Loucy (cell line): Measurements from ENCODE around the gene PCDHGA4.

Source experiments
- H2AFZ ChIP-seq: fragments of 200-600 bp; sonication (generic); 2 replicates; pipeline ENCODE4 v1.6.0; 2016; ENCODE audit warnings: antibody characterized with exemption, mild to moderate bottlenecking, low read length, moderate library complexity
- H3F3A ChIP-seq: fragments of 200-600 bp; 2 replicates; pipeline ENCODE4 v1.6.0; 2016; ENCODE audit warnings: antibody characterized with exemption, low read depth, mild to moderate bottlenecking
- H3K27me3 ChIP-seq: fragments of 200-600 bp; sonication (generic); 2 replicates; pipeline ENCODE4 v1.6.1; 2014; ENCODE audit warnings: low read length, mild to moderate bottlenecking; ENCODE audit not compliant: insufficient read depth, poor library complexity, severe bottlenecking
- H3K36me3 ChIP-seq: fragments of 200-600 bp; sonication (generic); 2 replicates; pipeline ENCODE4 v1.6.1; 2016; ENCODE audit warnings: low read length; ENCODE audit not compliant: insufficient read depth
- H3K4me1 ChIP-seq: fragments of 200-600 bp; sonication (generic); 2 replicates; pipeline ENCODE4 v1.5.1; 2014; ENCODE audit warnings: low read length, mild to moderate bottlenecking; ENCODE audit not compliant: insufficient read depth, poor library complexity, severe bottlenecking
- H3K4me2 ChIP-seq: fragments of 200-600 bp; sonication (generic); 2 replicates; pipeline ENCODE4 v1.6.0; 2014; ENCODE audit warnings: antibody characterized with exemption, low read length, low read depth, mild to moderate bottlenecking; ENCODE audit not compliant: poor library complexity, severe bottlenecking
- H3K4me3 ChIP-seq: fragments of 200-600 bp; sonication (generic); 2 replicates; pipeline ENCODE4 v1.5.1; 2014; ENCODE audit warnings: low read length, mild to moderate bottlenecking, mixed read lengths; ENCODE audit not compliant: poor library complexity, severe bottlenecking
- H3K79me2 ChIP-seq: fragments of 200-600 bp; sonication (generic); 2 replicates; pipeline ENCODE4 v1.6.1; 2014; ENCODE audit warnings: low read length; ENCODE audit not compliant: insufficient read depth
- H3K9ac ChIP-seq: fragments of 200-600 bp; sonication (generic); 2 replicates; pipeline ENCODE4 v1.6.0; 2014; ENCODE audit warnings: mild to moderate bottlenecking, low read depth, low read length, moderate library complexity; ENCODE audit not compliant: poor library complexity, severe bottlenecking
- H3K9me2 ChIP-seq: fragments of 200-600 bp; sonication (generic); replicated peaks from 2 replicates; pipeline ENCODE4 v1.6.1; 2016; ENCODE audit warnings: low read depth, low read length, mixed read lengths
- H3K9me3 ChIP-seq: fragments of 200-600 bp; sonication (generic); 2 replicates; pipeline ENCODE4 v1.6.1; 2014; ENCODE audit warnings: mild to moderate bottlenecking, antibody characterized with exemption, low read length, low read depth; ENCODE audit not compliant: insufficient read depth
- H4K20me1 ChIP-seq: fragments of 200-600 bp; sonication (generic); 2 replicates; pipeline ENCODE4 v1.6.0; 2014; ENCODE audit warnings: antibody characterized with exemption, low read length, mild to moderate bottlenecking; ENCODE audit not compliant: insufficient read depth, poor library complexity, severe bottlenecking
- EZH2phosphoT487 ChIP-seq: fragments of 200-600 bp; IDR thresholded peaks from 2 replicates; pipeline ENCODE4 v1.6.1; 2018; ENCODE audit warnings: antibody characterized with exemption, mild to moderate bottlenecking, moderate library complexity, borderline replicate concordance
- TF ChIP-seq, protein P1 (sequence below): fragments of 200-600 bp; sonication (generic); conservative IDR thresholded peaks from 2 replicates; pipeline ENCODE4 v1.5.1; 2014; ENCODE audit warnings: mild to moderate bottlenecking, antibody characterized with exemption, low read length

Gene PCDHGA4

DNA sequence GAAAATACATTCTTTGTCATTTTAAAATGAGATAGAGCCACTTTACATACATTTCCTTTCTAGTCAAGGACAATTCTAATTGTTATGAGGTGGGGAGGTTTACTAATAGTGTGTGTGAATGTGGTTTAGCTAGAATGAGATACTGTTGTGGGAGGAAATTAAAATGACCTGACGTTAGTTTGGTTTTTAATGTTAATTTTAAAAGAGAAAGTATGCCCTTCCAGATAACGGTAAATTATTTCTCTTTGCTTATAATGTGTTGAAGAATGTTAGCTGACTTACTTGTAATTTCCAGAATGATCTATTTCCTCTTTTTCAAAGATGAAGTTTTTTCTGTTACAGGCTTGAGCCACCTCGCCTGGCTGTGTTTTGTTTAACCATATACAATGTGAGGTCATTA lies 32.6 kb upstream of the PCDHGA4 start:
- H2AFZ ChIP-seq = no peak overlapping the region
- H3K9me2 ChIP-seq = no peaks in the 10 kb centered on the region
- H3K79me2 ChIP-seq = peaks cover 13% of the 10 kb centered on the region
- no peaks in the 10 kb centered on the region for H4K20me1 ChIP-seq
- peaks cover 17% of the 10 kb centered on the region; the same call in 1 of the 2 replicates for H3K9me3 ChIP-seq
- no peaks in the 10 kb centered on the region for H3K27me3 ChIP-seq
- H3F3A ChIP-seq = no peaks in the 10 kb centered on the region
- no peaks in the 10 kb centered on the region for H3K36me3 ChIP-seq
- TF ChIP-seq, protein P1, sequence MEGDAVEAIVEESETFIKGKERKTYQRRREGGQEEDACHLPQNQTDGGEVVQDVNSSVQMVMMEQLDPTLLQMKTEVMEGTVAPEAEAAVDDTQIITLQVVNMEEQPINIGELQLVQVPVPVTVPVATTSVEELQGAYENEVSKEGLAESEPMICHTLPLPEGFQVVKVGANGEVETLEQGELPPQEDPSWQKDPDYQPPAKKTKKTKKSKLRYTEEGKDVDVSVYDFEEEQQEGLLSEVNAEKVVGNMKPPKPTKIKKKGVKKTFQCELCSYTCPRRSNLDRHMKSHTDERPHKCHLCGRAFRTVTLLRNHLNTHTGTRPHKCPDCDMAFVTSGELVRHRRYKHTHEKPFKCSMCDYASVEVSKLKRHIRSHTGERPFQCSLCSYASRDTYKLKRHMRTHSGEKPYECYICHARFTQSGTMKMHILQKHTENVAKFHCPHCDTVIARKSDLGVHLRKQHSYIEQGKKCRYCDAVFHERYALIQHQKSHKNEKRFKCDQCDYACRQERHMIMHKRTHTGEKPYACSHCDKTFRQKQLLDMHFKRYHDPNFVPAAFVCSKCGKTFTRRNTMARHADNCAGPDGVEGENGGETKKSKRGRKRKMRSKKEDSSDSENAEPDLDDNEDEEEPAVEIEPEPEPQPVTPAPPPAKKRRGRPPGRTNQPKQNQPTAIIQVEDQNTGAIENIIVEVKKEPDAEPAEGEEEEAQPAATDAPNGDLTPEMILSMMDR = no peak
- no peak for TF ChIP-seq EZH2phosphoT487
- no peak overlapping the region for H3K9ac ChIP-seq
- H3K4me3 ChIP-seq = no peak overlapping the region
- no peaks in the 10 kb centered on the region for H3K4me1 ChIP-seq
- no peak overlapping the region for H3K4me2 ChIP-seq

DNA sequence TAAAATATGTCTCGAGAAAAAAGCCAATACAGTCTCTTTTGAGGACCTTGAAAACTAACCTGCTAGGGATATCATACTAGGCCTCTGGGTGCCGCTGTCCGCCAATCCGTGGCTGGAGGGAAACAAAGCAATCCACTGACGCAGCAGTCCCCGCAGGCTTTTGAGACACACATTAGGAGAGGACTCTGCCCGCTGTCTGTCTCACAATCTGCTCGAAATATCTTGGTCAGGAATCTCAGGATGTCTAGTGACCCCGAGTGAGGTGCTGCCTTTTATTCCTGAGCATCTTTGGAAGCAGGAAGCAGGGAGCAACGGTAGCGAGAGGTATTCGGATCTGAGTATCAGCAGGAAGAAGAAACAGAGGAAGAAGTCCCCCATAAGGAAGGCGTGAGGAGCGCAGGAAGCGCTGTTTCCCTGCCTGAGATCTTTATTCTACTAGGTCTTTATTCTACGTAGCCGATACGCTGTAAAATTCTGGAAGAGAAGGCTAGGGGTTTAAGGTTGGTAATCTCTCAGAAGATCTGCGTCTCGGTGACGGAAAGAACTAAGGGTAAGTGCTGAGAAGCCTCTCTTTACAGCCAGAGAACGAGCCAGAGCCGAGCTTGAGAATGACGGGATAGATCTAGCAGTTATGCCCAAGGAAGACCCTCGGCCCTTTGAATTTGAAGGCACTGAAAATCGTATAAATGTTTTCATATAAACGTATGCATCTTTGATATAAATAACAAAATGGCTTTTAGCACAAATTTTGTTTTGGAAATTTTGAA lies 28.6 kb upstream of the PCDHGA4 start:
- no peaks in the 10 kb centered on the region for H3K27me3 ChIP-seq
- H3K4me2 ChIP-seq = peak overlapping the region; percentile 73
- no peaks in the 10 kb centered on the region for H3K36me3 ChIP-seq
- H2AFZ ChIP-seq = peak overlapping the region; percentile 95
- peak overlapping the region; percentile 75 for H3K4me3 ChIP-seq
- no peak for TF ChIP-seq EZH2phosphoT487
- TF ChIP-seq, protein P1 = peak; percentile 63
- H3K79me2 ChIP-seq = no peaks in the 10 kb centered on the region
- H4K20me1 ChIP-seq = no peaks in the 10 kb centered on the region
- H3K9ac ChIP-seq = peak overlapping the region; percentile 68
- no peaks in the 10 kb centered on the region for H3K9me2 ChIP-seq
- H3F3A ChIP-seq = no peaks in the 10 kb centered on the region
- no peaks in the 10 kb centered on the region for H3K4me1 ChIP-seq
- H3K9me3 ChIP-seq = no peaks in the 10 kb centered on the region; the same call in 1 of the 2 replicates

DNA sequence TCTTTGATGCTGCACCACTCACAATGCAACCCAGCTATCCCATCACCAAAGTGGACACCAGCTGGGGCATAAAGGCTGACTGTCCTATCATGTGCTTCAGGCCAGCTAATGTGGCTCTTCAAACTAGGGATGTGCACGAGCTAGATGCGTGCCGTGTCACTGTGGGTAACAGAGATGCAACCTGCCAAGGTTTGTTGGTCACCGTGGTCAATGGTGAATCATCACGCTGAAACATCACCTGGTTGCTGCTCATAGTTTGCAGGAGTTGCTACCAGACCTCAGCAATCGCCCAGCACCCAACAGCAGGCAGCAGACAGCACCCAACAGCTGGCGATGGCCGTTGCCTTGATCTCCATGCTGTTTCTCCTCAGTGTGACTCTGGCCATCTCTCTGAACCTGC lies 26.6 kb upstream of the PCDHGA4 start:
- TF ChIP-seq, protein P1 = no peak
- Histone ChIP-seq H3K9me2 (no peaks in the 10 kb centered on the region), H2AFZ (no peak overlapping the region), H3K4me2 (no peak overlapping the region), H3K9me3 (no peaks in the 10 kb centered on the region), H3K36me3 (no peaks in the 10 kb centered on the region), H3K79me2 (no peaks in the 10 kb centered on the region), H3F3A (no peaks in the 10 kb centered on the region), H4K20me1 (no peaks in the 10 kb centered on the region), H3K9ac (no peak overlapping the region), H3K27me3 (no peaks in the 10 kb centered on the region), H3K4me1 (no peaks in the 10 kb centered on the region), H3K4me3 (no peak overlapping the region)
